IMR-90 (cell line): Measurements from ENCODE around the gene MLH1. TPM values are rescaled to one million over a fixed set of nuclear protein-coding genes. Genes with fewer than 3 reads are reported as not detected.
A peak's percentile ranks its signal among the peaks of the same experiment; 100 is the strongest.

Experiments
- ATAC-seq: fragments of 200-7000 bp; cut with Tn5 transposase; 2 replicates; pipeline ENCODE4 v1.9.1; 2020; ENCODE audit warnings: low read depth, mild to moderate bottlenecking, moderate library complexity
- BruUV-seq: library from RNA; stranded (reverse); fragments of 400-500 nt; replicated peaks from 2 replicates; lab custom pipeline; 2021; lab: Mats Ljungman, UMichigan
- CTCF ChIA-PET: fragments of 300-600 bp; formaldehyde crosslinking; extraction: SDS; loops from one replicate; lab custom pipeline; 2021; ENCODE audit warnings: antibody characterized with exemption; lab: Yijun Ruan, JAX
- POLR2A ChIA-PET: fragments of 300-600 bp; sonication (Branson Sonifier 250); formaldehyde crosslinking; loops from one replicate; lab custom pipeline; 2022; ENCODE audit warnings: antibody characterized with exemption; ENCODE audit not compliant: unreplicated experiment; lab: Charles Lee
- DNase-seq: peaks from one replicate; pipeline ENCODE4 v3.0.0; 2013
- H2AFZ ChIP-seq: replicated peaks from 2 replicates; pipeline ENCODE3; 2013; ENCODE audit warnings: low read length, mild to moderate bottlenecking; ENCODE audit not compliant: poor library complexity
- H2AK5ac ChIP-seq: 2 replicates; pipeline ENCODE4 v1.6.1; 2013; ENCODE audit warnings: low read depth, low read length, inconsistent platforms
- H2AK9ac ChIP-seq: replicated peaks from 2 replicates; pipeline ENCODE3; 2013; ENCODE audit warnings: mild to moderate bottlenecking, low read depth, low read length, moderate library complexity; ENCODE audit not compliant: poor library complexity
- H2BK120ac ChIP-seq: 2 replicates; pipeline ENCODE4 v1.6.1; 2013; ENCODE audit warnings: low read depth, low read length, inconsistent platforms
- H2BK15ac ChIP-seq: 3 replicates; pipeline ENCODE4 v1.6.1; 2013; ENCODE audit warnings: low read depth, low read length, inconsistent platforms
- H2BK20ac ChIP-seq: 2 replicates; pipeline ENCODE4 v1.6.1; 2013; ENCODE audit warnings: low read depth, mild to moderate bottlenecking, inconsistent platforms, low read length, moderate library complexity
- H2BK5ac ChIP-seq: 2 replicates; pipeline ENCODE4 v1.6.1; 2013; ENCODE audit warnings: mild to moderate bottlenecking, low read depth, low read length, inconsistent platforms; ENCODE audit not compliant: poor library complexity, severe bottlenecking
- H3K14ac ChIP-seq: replicated peaks from 2 replicates; pipeline ENCODE4 v1.6.1; 2013; ENCODE audit warnings: low read depth, low read length, inconsistent platforms
- H3K18ac ChIP-seq: 2 replicates; pipeline ENCODE4 v1.6.1; 2013; ENCODE audit warnings: low read depth, low read length, control low read depth
- H3K23ac ChIP-seq: 2 replicates; pipeline ENCODE4 v1.6.1; 2013; ENCODE audit warnings: low read depth, low read length, inconsistent platforms
- H3K27ac ChIP-seq: 2 replicates; pipeline ENCODE4 v1.5.1; 2013; ENCODE audit warnings: mild to moderate bottlenecking, control low read depth, low read length; ENCODE audit not compliant: insufficient read depth
- H3K27me3 ChIP-seq: 2 replicates; pipeline ENCODE4 v1.6.1; 2013; ENCODE audit warnings: low read length; ENCODE audit not compliant: control insufficient read depth, insufficient read depth
- H3K36me3 ChIP-seq: 2 replicates; pipeline ENCODE4 v1.6.1; 2013; ENCODE audit warnings: low read length, mixed read lengths; ENCODE audit not compliant: control insufficient read depth, insufficient read depth
- H3K4ac ChIP-seq: 2 replicates; pipeline ENCODE4 v1.6.1; 2013; ENCODE audit warnings: low read depth, low read length, inconsistent platforms
- H3K4me1 ChIP-seq: 2 replicates; pipeline ENCODE4 v1.6.1; 2013; ENCODE audit warnings: low read length, mixed read lengths; ENCODE audit not compliant: control insufficient read depth, insufficient read depth
- H3K4me2 ChIP-seq: 2 replicates; pipeline ENCODE4 v1.6.1; 2013; ENCODE audit warnings: low read depth, mild to moderate bottlenecking, control low read depth, low read length, moderate library complexity
- H3K4me3 ChIP-seq: 2 replicates; pipeline ENCODE4 v1.5.1; 2013; ENCODE audit warnings: low read depth, mild to moderate bottlenecking, control low read depth, low read length, moderate library complexity; ENCODE audit not compliant: insufficient read depth
- H3K56ac ChIP-seq: 2 replicates; pipeline ENCODE4 v1.6.1; 2013; ENCODE audit warnings: low read length, inconsistent platforms; ENCODE audit not compliant: insufficient read depth; ENCODE audit errors: extremely low read depth
- H3K79me1 ChIP-seq, 2 experiments: 2 replicates each; pipeline ENCODE4 v1.6.1; 2013; ENCODE audit warnings: low read length in 2 of 2, inconsistent platforms in 1 of 2, low read depth in 1 of 2
- H3K9ac ChIP-seq: 2 replicates; pipeline ENCODE4 v1.6.1; 2013; ENCODE audit warnings: low read depth, low read length, control low read depth
- H3K9me1 ChIP-seq: 2 replicates; pipeline ENCODE4 v1.6.1; 2013; ENCODE audit warnings: low read length, inconsistent platforms; ENCODE audit not compliant: insufficient read depth
- H3K9me3 ChIP-seq: 2 replicates; pipeline ENCODE4 v1.6.1; 2013; ENCODE audit warnings: low read length; ENCODE audit not compliant: control insufficient read depth, insufficient read depth
- H4K20me1 ChIP-seq: 2 replicates; pipeline ENCODE4 v1.6.1; 2013; ENCODE audit warnings: low read length, inconsistent platforms; ENCODE audit not compliant: insufficient read depth
- H4K5ac ChIP-seq: 2 replicates; pipeline ENCODE4 v1.6.1; 2013; ENCODE audit warnings: mild to moderate bottlenecking, low read depth, low read length, control low read depth
- H4K8ac ChIP-seq, 2 experiments: 2 replicates each; pipeline ENCODE4 v1.6.1; 2013; ENCODE audit warnings: low read depth in 2 of 2, low read length in 2 of 2, control low read depth in 1 of 2, inconsistent platforms in 1 of 2
- H4K91ac ChIP-seq: 2 replicates; pipeline ENCODE4 v1.6.1; 2013; ENCODE audit warnings: low read depth, low read length, inconsistent platforms; ENCODE audit not compliant: insufficient read depth
- CEBPB ChIP-seq: IDR thresholded peaks from 2 replicates; pipeline ENCODE4 v1.6.1; 2012; ENCODE audit warnings: low read depth, low read length, improper control_type of control experiment
- CTCF ChIP-seq: conservative IDR thresholded peaks from 2 replicates; pipeline ENCODE4 v1.5.1; 2012; ENCODE audit warnings: mild to moderate bottlenecking, low read depth, low read length, improper control_type of control experiment
- ELK1 ChIP-seq: fragments of 150-350 bp; IDR thresholded peaks from 2 replicates; pipeline ENCODE4 v1.6.1; 2016; ENCODE audit warnings: low read depth, mild to moderate bottlenecking, low read length, moderate library complexity, borderline replicate concordance
- MAFK ChIP-seq: IDR thresholded peaks from 2 replicates; pipeline ENCODE4 v1.6.1; 2012; ENCODE audit warnings: low read depth, low read length, improper control_type of control experiment
- MAZ ChIP-seq: IDR thresholded peaks from 2 replicates; pipeline ENCODE4 v1.6.1; 2012; ENCODE audit warnings: low read depth, mild to moderate bottlenecking, low read length, improper control_type of control experiment, moderate library complexity, borderline replicate concordance
- RAD21 ChIP-seq: IDR thresholded peaks from 2 replicates; pipeline ENCODE4 v1.6.1; 2012; ENCODE audit warnings: low read length, improper control_type of control experiment
- RFX5 ChIP-seq: IDR thresholded peaks from 2 replicates; pipeline ENCODE4 v1.8.0; 2012; ENCODE audit warnings: low read depth, mild to moderate bottlenecking, low read length, moderate library complexity
- USF2 ChIP-seq: fragments of 150-350 bp; IDR thresholded peaks from 2 replicates; pipeline ENCODE4 v1.6.1; 2017; ENCODE audit warnings: mild to moderate bottlenecking, antibody characterized with exemption, low read length, low read depth
- WGBS, 2 experiments: methylation state at CpG; one replicate each; pipeline versions ENCODE4 v1.1.5 to v1.1.7; 2013; ENCODE audit warnings: missing lambda C conversion rate in 2 of 2; ENCODE audit not compliant: insufficient read length in 1 of 2; ENCODE audit errors: extremely low coverage in 2 of 2; 5-methylcytosine and 5-hydroxymethylcytosine counted together
- dilution Hi-C: fragments of 300-500 bp; cut with HindIII; formaldehyde crosslinking; loops from one replicate; pipeline ENCODE4 v1.14.3; 2018; ENCODE audit warnings: low sequenced_read_pairs; ENCODE audit not compliant: unreplicated experiment
- in situ Hi-C: fragments of 300-500 bp; cut with MboI; formaldehyde crosslinking; loops from 3 replicates; pipeline ENCODE4 v1.14.3; 2019; ENCODE audit warnings: low sequenced_read_pairs, inconsistent platforms, mixed read lengths
- intact Hi-C: fragments of 100-400 bp; cut with micrococcal nuclease; formaldehyde crosslinking; loops from 2 replicates; pipeline ENCODE4 v1.10.0; 2022
- polyA plus RNA-seq, 3 experiments: library from polyadenylated mRNA; depleted of rRNA; stranded (reverse); fragments of >200 nt; gene quantifications; 2 replicates each; pipeline ENCODE4 v1.2.3, GENCODE V29; 2012; ENCODE audit warnings: low replicate concordance in 1 of 3
- total RNA-seq: library from RNA; depleted of rRNA; stranded (reverse); fragments of >200 nt; gene quantifications from 2 replicates; pipeline ENCODE4 v1.2.3, GENCODE V29; 2012

Gene MLH1
- total and polyA plus RNA-seq, 2 of the 4 experiments (the other 2 are of a cell fraction) = 30.2 to 54.1 TPM

- Histone ChIP-seq H2BK5ac (no peak overlapping the region), H4K20me1 (no peaks in the 10 kb centered on the region), H2BK20ac (no peak overlapping the region), H4K5ac (no peak overlapping the region), H3K14ac (no peak overlapping the region), H4K8ac (no peak overlapping the region), H3K27ac (no peak overlapping the region; the same call in 1 of the 2 replicates), H3K4me1 (peaks cover 4% of the 10 kb centered on the region), H3K4me2 (no peak overlapping the region), H2BK120ac (no peak overlapping the region), H3K23ac (no peak overlapping the region), H3K56ac (no peak overlapping the region), H3K79me1 (peaks cover 9 to 19% of the 10 kb centered on the region in 2 experiments; a peak in 2 of 4 replicates), H3K4me3 (no peak overlapping the region), H2BK15ac (no peak overlapping the region), H3K36me3 (peaks cover 25% of the 10 kb centered on the region), H3K9me3 (peaks cover 3% of the 10 kb centered on the region), H4K91ac (no peak overlapping the region), H3K4ac (no peak overlapping the region), H2AK5ac (no peak overlapping the region), H2AFZ (no peak overlapping the region), H2AK9ac (no peak overlapping the region), H3K9me1 (peaks cover 3% of the 10 kb centered on the region; the same call in 1 of the 2 replicates), H3K27me3 (no peaks in the 10 kb centered on the region), H3K18ac (no peak overlapping the region), H3K9ac (no peak overlapping the region)
- TF ChIP-seq MAFK (no peak), CTCF (no peak), ELK1 (no peak), CEBPB (no peak), MAZ (no peak), USF2 (no peak), RAD21 (no peak), RFX5 (no peak)
- POLR2A ChIA-PET = no interaction called here
- BruUV-seq = no TSS peak
- peak; percentile 57 for ATAC-seq
- in situ Hi-C loops = no loop called here
- 46% methylated on average over 2 of the region's 10 CpGs; no CpG with 5 or more reads in 1 of the 2 experiments for WGBS, 2 experiments
- dilution Hi-C loops = no loop called here
- CTCF ChIA-PET = no interaction called here
- intact Hi-C loops = no loop called here
- peak; percentile 14 for DNase-seq
Observed at GRCh38 chr3:37032961-37033360, 39.6 kb downstream of the MLH1 start.
